Measurements from ENCODE around the gene PKD2L1. TPM values are rescaled to one million over a fixed set of nuclear protein-coding genes. Genes with fewer than 3 reads are reported as not detected.
"Not testable (repeated sequence)": the region's sequence is repeated elsewhere in the genome, so short reads cannot be mapped to it uniquely, and the experiment has no call there.

The PKD2L1 gene
- 1 to 10 TPM in 1 of 4 donors, under 1 TPM in 1, not detected in 2; 0.14 to 1.9 TPM for total RNA-seq

DNA sequence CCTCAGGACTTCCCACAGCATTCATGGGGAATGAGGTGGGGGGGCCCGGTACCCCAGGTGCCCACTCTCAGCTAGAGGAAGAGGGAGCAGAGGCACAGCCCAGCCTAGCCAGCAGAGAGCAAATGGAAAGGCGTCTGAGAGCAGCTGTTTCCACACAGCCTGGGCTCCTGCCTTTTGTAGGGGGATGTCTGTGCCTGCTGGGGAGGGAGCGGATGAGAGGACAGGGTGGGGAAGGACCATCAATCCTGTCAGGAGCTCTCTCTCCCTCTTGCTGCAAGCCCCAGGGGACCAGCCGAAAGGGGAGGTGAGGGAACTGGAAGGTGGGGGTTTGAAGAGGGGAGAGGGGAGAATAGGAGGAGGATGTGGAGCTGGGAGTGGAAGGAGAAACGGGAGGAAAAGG is at the start of gene PKD2L1:
Gene PKD2L1 (minus strand): TSS at position 150 of the 400 bp plus-strand sequence. CDS start 125 bp downstream, at position 25.
- intact Hi-C loops (cut with DNase I; ENCODE audit: low total_unique reads) (no loop called here), in situ Hi-C loops (cut with MboI; ENCODE audit: low pct_ligation_motif_present in 1 of 4, low pct_unique_long_range_greater_than_20kb in 1 of 4, low sequenced_read_pairs in 3 of 4) (loop anchor here in 2 of 4 donors (25.0 kb wide), 1 partner anchor 182 kb away; the partner anchor contains the start of gene SEC31B (in 2 of the 2))
- H3K4me3 ChIP-seq = no peak within 1 kb of the TSS
- H3K27ac ChIP-seq = no peak within 1 kb of the TSS
- 60% methylated on average over 1 to 5 of the region's 5 CpGs for WGBS, 2 donors (ENCODE audit: low coverage in 1 of 2)
- DNase-seq = no peak
- no peaks in the 10 kb centered on the region for H3K36me3 ChIP-seq
- H3K4me1 ChIP-seq = peaks cover 0 to 5% (median 0%) of the 10 kb centered on the region in 4 donors
- H3K27me3 ChIP-seq = peaks cover 54% of the 10 kb centered on the region
- H3K9me3 ChIP-seq = no peaks in the 10 kb centered on the region
- TF ChIP-seq, protein P1, sequence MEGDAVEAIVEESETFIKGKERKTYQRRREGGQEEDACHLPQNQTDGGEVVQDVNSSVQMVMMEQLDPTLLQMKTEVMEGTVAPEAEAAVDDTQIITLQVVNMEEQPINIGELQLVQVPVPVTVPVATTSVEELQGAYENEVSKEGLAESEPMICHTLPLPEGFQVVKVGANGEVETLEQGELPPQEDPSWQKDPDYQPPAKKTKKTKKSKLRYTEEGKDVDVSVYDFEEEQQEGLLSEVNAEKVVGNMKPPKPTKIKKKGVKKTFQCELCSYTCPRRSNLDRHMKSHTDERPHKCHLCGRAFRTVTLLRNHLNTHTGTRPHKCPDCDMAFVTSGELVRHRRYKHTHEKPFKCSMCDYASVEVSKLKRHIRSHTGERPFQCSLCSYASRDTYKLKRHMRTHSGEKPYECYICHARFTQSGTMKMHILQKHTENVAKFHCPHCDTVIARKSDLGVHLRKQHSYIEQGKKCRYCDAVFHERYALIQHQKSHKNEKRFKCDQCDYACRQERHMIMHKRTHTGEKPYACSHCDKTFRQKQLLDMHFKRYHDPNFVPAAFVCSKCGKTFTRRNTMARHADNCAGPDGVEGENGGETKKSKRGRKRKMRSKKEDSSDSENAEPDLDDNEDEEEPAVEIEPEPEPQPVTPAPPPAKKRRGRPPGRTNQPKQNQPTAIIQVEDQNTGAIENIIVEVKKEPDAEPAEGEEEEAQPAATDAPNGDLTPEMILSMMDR (IDR thresholded peaks at IDR 0.05) = no peak
- TF ChIP-seq EP300 (IDR thresholded peaks at IDR 0.05; ENCODE audit: low read depth) (no peak), POLR2AphosphoS5 (IDR thresholded peaks at IDR 0.05) (no peak), POLR2A (IDR thresholded peaks at IDR 0.05) (no peak)

- H3K4me3 ChIP-seq = no peak overlapping the region
- 68% methylated on average over 5 of the region's 5 CpGs; no CpG with 5 or more reads in 1 of the 2 donors for WGBS, 2 donors (ENCODE audit: low coverage in 1 of 2)
- TF ChIP-seq POLR2AphosphoS5 (IDR thresholded peaks at IDR 0.05) (no peak), POLR2A (IDR thresholded peaks at IDR 0.05) (no peak), EP300 (IDR thresholded peaks at IDR 0.05; ENCODE audit: low read depth) (no peak)
- TF ChIP-seq, protein P1 (IDR thresholded peaks at IDR 0.05) = no peak
Observed at GRCh38 chr10:100377830-100378229, 47.8 kb upstream of the PKD2L1 start.

GRCh38 chr10:100376656-100377055 is 46.6 kb upstream of the PKD2L1 start:
- intact Hi-C loops (cut with DNase I; ENCODE audit: low total_unique reads); H3K36me3 ChIP-seq; in situ Hi-C loops (cut with MboI; ENCODE audit: low pct_ligation_motif_present in 1 of 4, low pct_unique_long_range_greater_than_20kb in 1 of 4, low sequenced_read_pairs in 3 of 4); H3K9me3 ChIP-seq; DNase-seq; H3K27me3 ChIP-seq; H3K4me3 ChIP-seq: not testable (repeated sequence)
- 50 to 56% methylated on average over 2 to 6 of the region's 6 CpGs for WGBS, 2 donors (ENCODE audit: low coverage in 1 of 2)
- peaks cover 6 to 61% (median 43%) of the 10 kb centered on the region in 4 donors for H3K4me1 ChIP-seq
- H3K27ac ChIP-seq = peak overlapping the region; percentile 44 to 99 (median 88)

More at GRCh38 chr10:100377830-100378229, 47.8 kb upstream of the PKD2L1 start:
- no peak for DNase-seq
- intact Hi-C loops (cut with DNase I; ENCODE audit: low total_unique reads) = no loop called here
- Histone ChIP-seq H3K4me1 (peaks cover 2 to 49% (median 31%) of the 10 kb centered on the region in 4 donors), H3K27ac (peak overlapping the region; percentile 10 to 99 (median 88)), H3K27me3 (no peaks in the 10 kb centered on the region), H3K9me3 (no peaks in the 10 kb centered on the region), H3K36me3 (peaks cover 0 to 6% (median 0%) of the 10 kb centered on the region in 4 donors)
- in situ Hi-C loops (cut with MboI; ENCODE audit: low pct_ligation_motif_present in 1 of 4, low pct_unique_long_range_greater_than_20kb in 1 of 4, low sequenced_read_pairs in 3 of 4) = no loop called here

GRCh38 chr10:100374677-100375353 is 44.8 kb upstream of the PKD2L1 start:
- peak overlapping the region in 3 of 4 donors; percentile 51 to 74 (median 53) for H3K4me3 ChIP-seq
- in situ Hi-C loops (cut with MboI; ENCODE audit: low pct_ligation_motif_present in 1 of 4, low pct_unique_long_range_greater_than_20kb in 1 of 4, low sequenced_read_pairs in 3 of 4); DNase-seq; H3K27me3 ChIP-seq; intact Hi-C loops (cut with DNase I; ENCODE audit: low total_unique reads); H3K36me3 ChIP-seq; H3K9me3 ChIP-seq: not testable (repeated sequence)
- H3K27ac ChIP-seq = peak overlapping the region; percentile 93 to 99 (median 98)
- peaks cover 6 to 75% (median 57%) of the 10 kb centered on the region in 4 donors for H3K4me1 ChIP-seq
- 61 to 65% methylated on average over 3 to 7 of the region's 7 CpGs for WGBS, 2 donors (ENCODE audit: low coverage in 1 of 2)

- intact Hi-C loops (cut with DNase I; ENCODE audit: low total_unique reads) = no loop called here
- Histone ChIP-seq H3K27me3 (no peaks in the 10 kb centered on the region), H3K9me3 (no peaks in the 10 kb centered on the region), H3K4me1 (peaks cover 6 to 81% (median 58%) of the 10 kb centered on the region in 4 donors), H3K4me3 (peak overlapping the region in 3 of 4 donors; percentile 51 to 74 (median 53)), H3K27ac (peak overlapping the region; percentile 93 to 99 (median 98)), H3K36me3 (no peaks in the 10 kb centered on the region)
- TF ChIP-seq, protein P1 (IDR thresholded peaks at IDR 0.05) = no peak
- no peak for TF ChIP-seq EP300 (IDR thresholded peaks at IDR 0.05; ENCODE audit: low read depth)
- TF ChIP-seq POLR2AphosphoS5 (IDR thresholded peaks at IDR 0.05) = no peak
- no peak for TF ChIP-seq POLR2A (IDR thresholded peaks at IDR 0.05)
- 14 to 20% methylated on average over 3 of the region's 3 CpGs for WGBS, 2 donors (ENCODE audit: low coverage in 1 of 2)
- no peak for DNase-seq
- in situ Hi-C loops (cut with MboI; ENCODE audit: low pct_ligation_motif_present in 1 of 4, low pct_unique_long_range_greater_than_20kb in 1 of 4, low sequenced_read_pairs in 3 of 4) = no loop called here
Observed at GRCh38 chr10:100374200-100374655, 44.2 kb upstream of the PKD2L1 start.
